Ishikawa (cell line): Measurements from ENCODE around the gene ACOT12.

Source experiments
- CEBPB ChIP-seq: IDR thresholded peaks from 2 replicates; pipeline ENCODE4 v1.6.1; 2012
- EP300 ChIP-seq: IDR thresholded peaks from 2 replicates; pipeline ENCODE4 v1.6.1; 2012; ENCODE audit warnings: borderline replicate concordance
- FOXM1 ChIP-seq: IDR thresholded peaks from 2 replicates; pipeline ENCODE4 v1.6.1; 2012; ENCODE audit warnings: low read depth, borderline replicate concordance
- NFIC ChIP-seq: IDR thresholded peaks from 2 replicates; pipeline ENCODE4 v1.6.1; 2012
- RAD21 ChIP-seq: IDR thresholded peaks from 2 replicates; pipeline ENCODE4 v1.6.1; 2012; ENCODE audit warnings: low read depth
- TCF12 ChIP-seq: IDR thresholded peaks from 2 replicates; pipeline ENCODE4 v1.6.1; 2012; ENCODE audit warnings: low read depth
- YY1 ChIP-seq: IDR thresholded peaks from 2 replicates; pipeline ENCODE4 v1.6.1; 2012; ENCODE audit warnings: low read depth
- TF ChIP-seq, protein P1 (sequence below): IDR thresholded peaks from 2 replicates; pipeline ENCODE4 v1.6.1; 2012

DNA sequence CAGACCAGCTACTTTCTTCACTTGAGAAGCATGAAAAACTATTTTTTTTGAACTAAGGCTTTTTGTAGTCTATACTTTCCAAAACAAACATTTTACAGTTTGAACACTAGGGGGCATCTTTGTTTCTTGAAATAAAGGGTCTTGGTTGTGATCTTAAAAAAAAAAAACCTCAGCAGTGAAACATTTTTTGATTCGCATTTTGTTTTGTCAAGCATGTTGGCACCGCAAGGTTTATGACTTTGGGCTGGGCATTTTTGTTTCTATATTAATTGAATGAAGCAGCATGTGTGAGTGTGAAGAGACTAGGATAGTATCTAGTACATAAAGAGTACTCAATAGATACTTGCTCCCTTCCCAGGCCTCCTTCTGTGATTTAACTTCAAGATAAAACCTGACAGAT, 31.6 kb upstream of the ACOT12 start:
- TF ChIP-seq YY1 (no peak), CEBPB (no peak), FOXM1 (no peak), TCF12 (no peak), EP300 (no peak), NFIC (no peak), RAD21 (peak; percentile 64)
- TF ChIP-seq, protein P1, sequence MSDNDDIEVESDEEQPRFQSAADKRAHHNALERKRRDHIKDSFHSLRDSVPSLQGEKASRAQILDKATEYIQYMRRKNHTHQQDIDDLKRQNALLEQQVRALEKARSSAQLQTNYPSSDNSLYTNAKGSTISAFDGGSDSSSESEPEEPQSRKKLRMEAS = no peak
